Measurements from ENCODE around the gene CDH23.

DNA sequence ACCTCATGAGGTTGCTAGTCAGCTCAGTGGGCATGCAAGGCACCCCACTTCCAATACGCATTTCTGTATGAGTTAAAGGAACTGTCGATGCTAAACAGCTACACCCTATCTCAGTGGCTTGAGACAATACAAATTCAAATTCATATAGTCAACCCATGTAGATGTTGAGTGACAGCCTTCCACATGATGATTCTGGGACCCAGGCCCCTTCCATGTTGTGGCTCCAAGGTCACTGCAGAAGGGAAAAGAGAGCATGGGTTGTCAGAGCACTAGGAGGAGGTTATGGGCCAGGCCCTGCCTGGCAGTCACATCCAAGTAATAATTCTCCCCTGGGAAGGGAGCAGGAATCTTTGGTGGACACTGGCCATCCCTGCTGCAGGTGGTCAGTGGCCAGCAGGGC lies 294.7 kb downstream of the CDH23 start:
- TF ChIP-seq, protein P1, sequence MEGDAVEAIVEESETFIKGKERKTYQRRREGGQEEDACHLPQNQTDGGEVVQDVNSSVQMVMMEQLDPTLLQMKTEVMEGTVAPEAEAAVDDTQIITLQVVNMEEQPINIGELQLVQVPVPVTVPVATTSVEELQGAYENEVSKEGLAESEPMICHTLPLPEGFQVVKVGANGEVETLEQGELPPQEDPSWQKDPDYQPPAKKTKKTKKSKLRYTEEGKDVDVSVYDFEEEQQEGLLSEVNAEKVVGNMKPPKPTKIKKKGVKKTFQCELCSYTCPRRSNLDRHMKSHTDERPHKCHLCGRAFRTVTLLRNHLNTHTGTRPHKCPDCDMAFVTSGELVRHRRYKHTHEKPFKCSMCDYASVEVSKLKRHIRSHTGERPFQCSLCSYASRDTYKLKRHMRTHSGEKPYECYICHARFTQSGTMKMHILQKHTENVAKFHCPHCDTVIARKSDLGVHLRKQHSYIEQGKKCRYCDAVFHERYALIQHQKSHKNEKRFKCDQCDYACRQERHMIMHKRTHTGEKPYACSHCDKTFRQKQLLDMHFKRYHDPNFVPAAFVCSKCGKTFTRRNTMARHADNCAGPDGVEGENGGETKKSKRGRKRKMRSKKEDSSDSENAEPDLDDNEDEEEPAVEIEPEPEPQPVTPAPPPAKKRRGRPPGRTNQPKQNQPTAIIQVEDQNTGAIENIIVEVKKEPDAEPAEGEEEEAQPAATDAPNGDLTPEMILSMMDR (IDR thresholded peaks at IDR 0.05), result no peak
- no peak for TF ChIP-seq BHLHE40 (IDR thresholded peaks at IDR 0.05; ENCODE audit: low read depth, low read length)
- TF ChIP-seq, protein P2, sequence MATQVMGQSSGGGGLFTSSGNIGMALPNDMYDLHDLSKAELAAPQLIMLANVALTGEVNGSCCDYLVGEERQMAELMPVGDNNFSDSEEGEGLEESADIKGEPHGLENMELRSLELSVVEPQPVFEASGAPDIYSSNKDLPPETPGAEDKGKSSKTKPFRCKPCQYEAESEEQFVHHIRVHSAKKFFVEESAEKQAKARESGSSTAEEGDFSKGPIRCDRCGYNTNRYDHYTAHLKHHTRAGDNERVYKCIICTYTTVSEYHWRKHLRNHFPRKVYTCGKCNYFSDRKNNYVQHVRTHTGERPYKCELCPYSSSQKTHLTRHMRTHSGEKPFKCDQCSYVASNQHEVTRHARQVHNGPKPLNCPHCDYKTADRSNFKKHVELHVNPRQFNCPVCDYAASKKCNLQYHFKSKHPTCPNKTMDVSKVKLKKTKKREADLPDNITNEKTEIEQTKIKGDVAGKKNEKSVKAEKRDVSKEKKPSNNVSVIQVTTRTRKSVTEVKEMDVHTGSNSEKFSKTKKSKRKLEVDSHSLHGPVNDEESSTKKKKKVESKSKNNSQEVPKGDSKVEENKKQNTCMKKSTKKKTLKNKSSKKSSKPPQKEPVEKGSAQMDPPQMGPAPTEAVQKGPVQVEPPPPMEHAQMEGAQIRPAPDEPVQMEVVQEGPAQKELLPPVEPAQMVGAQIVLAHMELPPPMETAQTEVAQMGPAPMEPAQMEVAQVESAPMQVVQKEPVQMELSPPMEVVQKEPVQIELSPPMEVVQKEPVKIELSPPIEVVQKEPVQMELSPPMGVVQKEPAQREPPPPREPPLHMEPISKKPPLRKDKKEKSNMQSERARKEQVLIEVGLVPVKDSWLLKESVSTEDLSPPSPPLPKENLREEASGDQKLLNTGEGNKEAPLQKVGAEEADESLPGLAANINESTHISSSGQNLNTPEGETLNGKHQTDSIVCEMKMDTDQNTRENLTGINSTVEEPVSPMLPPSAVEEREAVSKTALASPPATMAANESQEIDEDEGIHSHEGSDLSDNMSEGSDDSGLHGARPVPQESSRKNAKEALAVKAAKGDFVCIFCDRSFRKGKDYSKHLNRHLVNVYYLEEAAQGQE (IDR thresholded peaks at IDR 0.05), result no peak
- no peak for TF ChIP-seq MYC (IDR thresholded peaks at IDR 0.05; ENCODE audit: borderline replicate concordance, low read length)

Data from A549 (cell line).